ENCODE results near the gene PSEN1.

Gene PSEN1

DNA sequence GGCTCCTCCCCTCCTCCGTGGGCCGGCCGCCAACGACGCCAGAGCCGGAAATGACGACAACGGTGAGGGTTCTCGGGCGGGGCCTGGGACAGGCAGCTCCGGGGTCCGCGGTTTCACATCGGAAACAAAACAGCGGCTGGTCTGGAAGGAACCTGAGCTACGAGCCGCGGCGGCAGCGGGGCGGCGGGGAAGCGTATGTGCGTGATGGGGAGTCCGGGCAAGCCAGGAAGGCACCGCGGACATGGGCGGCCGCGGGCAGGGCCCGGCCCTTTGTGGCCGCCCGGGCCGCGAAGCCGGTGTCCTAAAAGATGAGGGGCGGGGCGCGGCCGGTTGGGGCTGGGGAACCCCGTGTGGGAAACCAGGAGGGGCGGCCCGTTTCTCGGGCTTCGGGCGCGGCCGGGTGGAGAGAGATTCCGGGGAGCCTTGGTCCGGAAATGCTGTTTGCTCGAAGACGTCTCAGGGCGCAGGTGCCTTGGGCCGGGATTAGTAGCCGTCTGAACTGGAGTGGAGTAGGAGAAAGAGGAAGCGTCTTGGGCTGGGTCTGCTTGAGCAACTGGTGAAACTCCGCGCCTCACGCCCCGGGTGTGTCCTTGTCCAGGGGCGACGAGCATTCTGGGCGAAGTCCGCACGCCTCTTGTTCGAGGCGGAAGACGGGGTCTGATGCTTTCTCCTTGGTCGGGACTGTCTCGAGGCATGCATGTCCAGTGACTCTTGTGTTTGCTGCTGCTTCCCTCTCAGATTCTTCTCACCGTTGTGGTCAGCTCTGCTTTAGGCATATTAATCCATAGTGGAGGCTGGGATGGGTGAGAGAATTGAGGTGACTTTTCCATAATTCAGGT, at the start of gene PSEN1:
TSS of gene PSEN1 (plus strand) at position 121 of the 839 bp plus-strand sequence. CDS start 11,513 bp downstream, outside the sequence.
- peak; percentile 99 for DNase-seq (ENCODE audit: low read depth)

GRCh38 chr14:73091044-73091443, 45.3 kb upstream of the PSEN1 start:
- no peak for DNase-seq (ENCODE audit: low read depth)

DNA sequence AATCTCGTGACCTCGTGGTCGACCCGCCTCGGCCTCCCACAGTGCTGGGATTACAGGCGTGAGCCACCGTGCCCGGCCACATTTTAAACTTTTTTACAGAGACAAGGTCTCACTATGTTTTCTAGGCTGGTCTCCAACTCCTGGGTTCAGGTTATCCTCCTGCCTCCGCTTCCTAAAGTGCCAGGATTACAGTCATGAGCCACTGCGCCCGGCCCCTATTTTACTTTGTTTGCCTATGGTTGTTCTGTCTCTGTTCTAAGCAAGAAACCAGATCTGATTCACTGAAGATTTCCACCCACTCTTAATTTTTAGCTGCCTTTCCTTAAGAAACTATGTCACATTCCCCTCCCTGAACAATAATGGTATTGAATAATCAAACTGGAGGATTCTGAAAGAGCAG, 38.9 kb upstream of the PSEN1 start:
- DNase-seq (ENCODE audit: low read depth) = no peak

DNA sequence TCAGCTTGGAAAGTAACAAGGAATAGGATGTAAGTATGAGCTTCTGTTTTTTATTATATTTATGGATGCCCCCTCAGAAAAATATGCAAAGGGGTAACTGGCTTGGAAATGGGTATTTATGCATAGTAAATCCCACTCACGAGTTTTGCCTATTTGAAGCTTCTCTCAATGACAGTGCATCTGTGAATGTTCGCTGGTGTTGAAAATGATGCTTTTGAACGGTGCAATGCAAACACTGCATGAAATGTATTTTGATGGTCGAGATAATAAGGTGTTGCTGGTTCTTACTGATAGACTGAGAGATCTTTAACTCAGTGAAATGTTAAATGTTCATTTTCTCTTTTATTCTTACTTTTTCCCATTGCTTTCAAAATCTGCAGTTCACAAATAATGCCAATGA, 36.0 kb upstream of the PSEN1 start:
- no peak for DNase-seq (ENCODE audit: low read depth)

GRCh38 chr14:73102806-73103497, 33.4 kb upstream of the PSEN1 start:
- DNase-seq (ENCODE audit: low read depth) = no peak

DNA sequence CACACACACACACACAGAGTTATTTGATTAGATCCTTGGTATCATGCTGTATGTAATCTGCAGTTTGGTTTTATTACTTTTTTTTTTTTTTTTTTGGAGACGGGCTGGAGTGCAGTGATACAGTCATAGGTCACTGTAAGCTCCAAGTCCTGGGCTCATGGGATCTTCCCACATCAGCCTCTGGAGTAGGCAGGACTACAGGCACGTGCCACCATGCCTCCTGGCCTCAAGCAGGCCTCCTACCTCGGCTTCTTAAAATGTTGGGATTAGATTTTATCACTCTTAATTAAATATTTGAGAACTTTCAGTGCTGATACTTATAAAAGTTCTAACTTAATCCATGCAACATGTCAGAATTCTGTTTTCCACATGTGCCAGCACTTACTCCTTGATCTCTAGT, 31.3 kb upstream of the PSEN1 start:
- DNase-seq (ENCODE audit: low read depth) = no peak

DNA sequence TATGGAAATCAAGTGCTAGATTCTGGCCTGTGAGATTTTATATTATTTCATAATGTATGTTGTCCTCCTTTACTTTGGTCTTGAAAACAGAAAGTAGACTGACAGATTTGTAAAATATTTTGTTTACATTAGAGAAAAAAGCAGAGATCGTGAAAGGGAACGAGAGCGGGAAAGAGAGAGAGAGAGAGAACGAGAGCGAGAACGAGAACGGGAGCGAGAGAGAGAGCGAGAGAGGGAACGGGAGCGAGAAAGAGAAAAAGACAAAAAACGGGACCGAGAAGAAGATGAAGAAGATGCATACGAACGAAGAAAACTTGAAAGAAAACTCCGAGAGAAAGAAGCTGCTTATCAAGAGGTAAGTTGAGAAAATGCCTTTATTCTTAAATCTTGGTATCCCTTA, 30.6 kb upstream of the PSEN1 start:
- DNase-seq (ENCODE audit: low read depth) = no peak

GRCh38 chr14:73116079-73116665, 20.1 kb upstream of the PSEN1 start:
- no peak for DNase-seq (ENCODE audit: low read depth)

GRCh38 chr14:73124180-73124894, 12.0 kb upstream of the PSEN1 start:
- no peak for DNase-seq (ENCODE audit: low read depth)

DNA sequence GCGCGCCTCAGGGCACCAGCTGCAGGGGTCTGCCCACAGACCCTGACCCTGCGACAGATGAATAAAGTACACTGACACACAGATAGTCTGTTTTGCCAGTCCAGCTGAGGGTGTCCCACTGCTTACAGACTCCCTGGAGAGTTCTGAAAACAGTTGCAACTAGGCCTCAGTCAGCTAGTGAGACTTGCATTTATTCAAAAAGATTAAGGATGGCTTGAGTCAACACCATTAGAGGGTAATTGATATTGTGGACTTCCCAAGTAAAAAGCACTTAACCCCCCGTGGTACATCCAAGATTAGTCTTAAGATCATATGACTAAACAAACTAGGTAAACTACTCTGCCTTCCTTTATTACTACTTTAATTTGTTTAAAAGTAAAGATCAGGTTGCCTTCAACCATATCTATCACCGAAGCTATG, 11.1 kb upstream of the PSEN1 start:
- no peak for DNase-seq (ENCODE audit: low read depth)

DNA sequence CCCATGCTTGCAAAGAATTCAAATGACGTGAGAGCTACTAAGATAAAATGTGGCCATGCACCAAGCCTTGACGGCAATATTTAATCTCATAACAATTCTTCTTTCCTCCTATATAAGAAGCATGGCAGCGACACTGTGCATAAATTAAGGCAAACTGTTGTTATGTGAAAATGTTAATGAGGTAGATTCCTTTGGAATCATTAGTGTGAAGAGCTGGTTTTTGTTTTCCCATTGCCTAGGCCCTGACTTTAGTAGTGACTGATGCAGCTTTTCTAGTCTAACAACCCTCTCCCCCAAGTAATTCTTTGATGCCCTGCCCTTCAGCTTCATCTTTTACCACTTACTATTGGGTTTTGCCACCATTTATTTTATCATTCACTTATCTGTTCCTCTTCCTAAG, 10.6 kb upstream of the PSEN1 start:
- no peak for DNase-seq (ENCODE audit: low read depth)

DNA sequence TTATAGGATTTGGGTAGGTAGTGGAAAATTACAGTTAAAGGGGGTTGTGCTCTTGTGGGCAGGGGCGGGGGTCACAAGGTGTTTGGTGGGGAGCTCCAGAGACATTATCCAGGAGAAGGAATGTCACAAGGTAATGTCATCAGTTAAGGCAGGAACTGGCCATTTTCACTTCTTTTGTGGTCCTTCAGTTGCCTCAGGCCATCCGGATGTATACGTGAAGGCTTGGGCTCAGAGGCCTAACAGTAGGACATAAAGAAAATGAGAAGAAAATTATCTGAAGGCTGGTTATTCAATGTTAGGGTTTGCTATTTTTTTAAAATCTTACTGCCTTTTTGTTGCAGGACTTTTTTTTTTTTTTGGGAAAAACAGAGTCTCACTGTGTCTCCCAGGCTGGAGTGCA, 2.5 kb upstream of the PSEN1 start:
- DNase-seq (ENCODE audit: low read depth) = no peak

DNA sequence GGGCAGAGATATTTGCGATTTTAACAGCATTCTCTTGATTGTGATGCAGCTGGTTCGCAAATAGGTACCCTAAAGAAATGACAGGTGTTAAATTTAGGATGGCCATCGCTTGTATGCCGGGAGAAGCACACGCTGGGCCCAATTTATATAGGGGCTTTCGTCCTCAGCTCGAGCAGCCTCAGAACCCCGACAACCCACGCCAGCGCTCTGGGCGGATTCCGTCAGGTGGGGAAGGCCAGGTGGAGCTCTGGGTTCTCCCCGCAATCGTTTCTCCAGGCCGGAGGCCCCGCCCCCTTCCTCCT, 271 bp upstream of the PSEN1 start:
- no peak for DNase-seq (ENCODE audit: low read depth)

DNA sequence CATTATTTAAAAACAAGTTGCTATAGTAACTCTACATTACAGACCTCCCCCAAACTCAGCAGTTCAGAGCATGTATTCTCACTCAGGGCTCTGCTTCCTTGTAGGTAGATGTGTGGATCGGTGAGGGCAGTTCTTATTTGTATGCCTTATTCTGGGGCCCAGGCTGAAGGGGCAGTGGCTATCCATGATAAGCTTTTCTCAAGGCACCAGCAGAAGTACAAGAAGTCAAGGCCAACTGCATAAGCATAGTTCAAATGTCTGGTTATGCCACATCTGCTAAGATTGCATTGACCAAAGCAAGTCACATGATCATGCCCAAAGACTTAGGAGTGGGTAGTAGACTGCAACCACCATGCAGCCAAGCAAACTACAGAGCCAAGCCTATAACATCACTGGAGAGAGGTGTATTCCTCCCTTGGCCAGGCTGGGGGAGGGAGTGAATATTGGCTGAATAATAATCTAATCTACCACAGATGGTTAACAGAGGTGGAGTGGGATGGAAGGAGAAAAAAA, 4.6 kb downstream of the PSEN1 start:
- no peak for DNase-seq (ENCODE audit: low read depth)

GRCh38 chr14:73142216-73142615, 5.9 kb downstream of the PSEN1 start:
- DNase-seq (ENCODE audit: low read depth) = no peak

DNA sequence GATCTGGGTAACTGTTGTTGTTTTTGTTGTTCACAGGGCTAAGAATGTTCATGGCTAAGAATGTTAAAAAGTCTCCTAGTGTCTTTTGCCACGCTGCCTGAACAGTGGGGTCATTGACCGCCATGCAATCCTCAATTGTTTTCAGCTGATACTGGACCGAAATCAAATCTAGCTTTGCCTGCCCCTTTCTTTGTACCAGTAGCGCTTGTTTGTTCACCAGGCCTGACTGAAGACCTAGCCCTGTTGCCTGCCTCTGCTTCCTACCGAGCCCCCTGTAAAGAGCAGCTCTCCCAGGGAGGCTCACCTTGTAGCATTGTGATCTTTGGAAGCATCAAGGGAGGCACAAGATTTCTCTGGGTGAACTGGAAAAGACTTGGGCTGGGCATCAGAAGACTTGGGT, 6.7 kb downstream of the PSEN1 start:
- DNase-seq (ENCODE audit: low read depth) = no peak

DNA sequence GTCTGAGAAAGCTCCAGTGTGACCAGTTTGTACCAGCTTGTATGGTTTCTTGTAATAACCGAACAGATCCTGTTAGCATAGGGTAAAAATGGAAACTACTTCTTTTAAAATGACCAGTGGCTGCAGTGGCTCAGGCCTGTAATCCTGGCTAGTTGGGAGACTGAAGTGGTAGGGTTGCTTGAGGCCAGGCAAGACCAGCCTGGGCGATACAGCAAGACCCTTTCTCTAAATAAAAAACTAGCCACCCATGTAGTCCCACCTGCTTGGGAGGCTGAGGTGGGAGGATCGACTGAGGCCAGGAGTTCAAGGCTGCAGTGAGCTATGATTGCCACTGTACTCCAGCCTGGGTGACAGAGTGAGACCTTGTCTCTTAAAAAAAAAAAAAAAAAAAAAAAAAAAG, 7.3 kb downstream of the PSEN1 start:
- DNase-seq (ENCODE audit: low read depth) = no peak

DNA sequence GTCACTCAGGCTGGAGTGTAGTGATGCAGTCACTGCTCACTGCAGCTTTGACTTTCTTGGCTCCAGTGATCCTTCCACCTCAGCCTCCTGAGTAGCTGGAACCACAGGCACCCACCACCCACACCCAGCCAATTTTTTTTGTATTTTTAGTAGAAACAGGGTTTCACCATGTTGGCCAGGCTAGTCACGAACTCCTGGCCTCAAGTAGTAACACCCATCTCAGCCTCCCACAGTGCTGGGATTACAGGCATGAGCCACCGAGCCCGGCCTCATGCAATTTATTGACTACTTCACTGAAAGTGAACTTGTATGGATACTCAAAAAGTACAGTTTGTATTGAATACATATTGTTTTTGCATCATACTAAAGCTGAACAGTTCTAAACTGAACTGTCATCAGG, 9.1 kb downstream of the PSEN1 start:
- no peak for DNase-seq (ENCODE audit: low read depth)

- no peak for DNase-seq (ENCODE audit: low read depth)
Observed at GRCh38 chr14:73146111-73146510, 9.8 kb downstream of the PSEN1 start.

DNA sequence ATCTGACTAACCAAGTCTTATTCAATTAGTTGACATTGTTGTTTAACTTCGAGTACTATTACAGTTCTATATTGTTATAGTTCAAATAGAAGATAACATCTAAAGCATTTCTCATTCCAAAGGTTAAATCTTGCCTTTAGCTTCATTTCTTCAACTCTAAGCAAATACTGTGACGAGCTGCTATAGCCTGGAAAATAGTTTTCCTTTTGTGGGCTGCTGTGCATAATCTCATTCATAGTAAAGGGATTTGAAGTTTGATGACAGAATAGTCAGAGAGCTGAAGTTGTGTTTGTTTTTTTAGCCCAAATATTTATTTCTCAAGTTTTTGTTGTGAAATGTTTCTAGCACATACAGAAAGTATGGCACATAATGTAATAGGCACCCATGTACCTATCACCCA, 13.4 kb downstream of the PSEN1 start:
- DNase-seq (ENCODE audit: low read depth) = no peak

GRCh38 chr14:73153272-73153671, 17.0 kb downstream of the PSEN1 start:
- no peak for DNase-seq (ENCODE audit: low read depth)

- DNase-seq (ENCODE audit: low read depth) = no peak
Observed at GRCh38 chr14:73162251-73162650, 25.9 kb downstream of the PSEN1 start.

DNA sequence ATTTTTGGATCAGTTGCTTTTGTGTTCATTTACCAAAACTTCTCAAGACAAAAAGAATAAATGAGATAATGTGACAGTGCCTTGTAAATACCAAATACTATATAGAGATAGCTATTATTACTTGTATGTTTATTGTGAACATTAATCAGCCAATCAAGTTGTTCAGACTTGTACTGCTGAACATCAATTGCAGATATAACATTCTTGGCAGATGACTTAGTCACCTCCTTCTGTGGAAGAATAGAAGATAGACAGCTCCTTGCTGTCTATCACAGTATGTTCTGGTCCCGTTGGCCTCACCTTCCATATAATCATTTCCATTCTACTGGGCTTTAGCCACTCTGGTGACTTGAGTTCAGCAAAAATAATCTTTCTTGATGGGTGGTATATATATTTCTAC, 30.1 kb downstream of the PSEN1 start:
- no peak for DNase-seq (ENCODE audit: low read depth)

All from activated T-cell treated with anti-CD3 and anti-CD28 coated beads for 1 hour (primary cell).